Measurements from ENCODE around the gene LYRM4.
A peak's percentile ranks its signal among the peaks of the same experiment; 100 is the strongest.

Gene LYRM4

GRCh38 chr6:5163247-5163646, 97.5 kb downstream of the LYRM4 start:
- ChIA-PET POLR2A (ENCODE audit: low non-redundant PET) (no interaction called here), CTCF (no interaction called here)
- no peak for TF ChIP-seq CTCF (conservative IDR thresholded peaks at IDR 0.05; ENCODE audit: low read depth)
- DNase-seq (ENCODE audit: low spot score) = no peak
- no peak overlapping the region for H3K27ac ChIP-seq

GRCh38 chr6:5162355-5162754, 98.4 kb downstream of the LYRM4 start:
- ChIA-PET CTCF (no interaction called here), POLR2A (ENCODE audit: low non-redundant PET) (no interaction called here)
- H3K27ac ChIP-seq = no peak overlapping the region
- TF ChIP-seq CTCF (conservative IDR thresholded peaks at IDR 0.05; ENCODE audit: low read depth) = no peak
- DNase-seq (ENCODE audit: low spot score) = no peak

- no peak for TF ChIP-seq CTCF (conservative IDR thresholded peaks at IDR 0.05; ENCODE audit: low read depth)
- POLR2A ChIA-PET (ENCODE audit: low non-redundant PET) = no interaction called here
- CTCF ChIA-PET = no interaction called here
Measured at GRCh38 chr6:5160206-5160605, 100.5 kb downstream of the LYRM4 start.

GRCh38 chr6:5159162-5159561, 101.6 kb downstream of the LYRM4 start:
- ChIA-PET POLR2A (ENCODE audit: low non-redundant PET) (no interaction called here), CTCF (interaction anchor here (0.9 kb wide), 1 partner anchor 144 kb away, joined by 3 read pairs; no protein-coding TSS in a partner anchor)
- no peak for TF ChIP-seq CTCF (conservative IDR thresholded peaks at IDR 0.05; ENCODE audit: low read depth)
- no peak overlapping the region for H3K27ac ChIP-seq
- DNase-seq (ENCODE audit: low spot score) = peak; percentile 21

More at GRCh38 chr6:5160206-5160605, 100.5 kb downstream of the LYRM4 start:
- no peak overlapping the region for H3K27ac ChIP-seq
- DNase-seq (ENCODE audit: low spot score) = no peak

- CTCF ChIA-PET = no interaction called here
- DNase-seq (ENCODE audit: low spot score) = no peak
- no peak for TF ChIP-seq CTCF (conservative IDR thresholded peaks at IDR 0.05; ENCODE audit: low read depth)
- no peak overlapping the region for H3K27ac ChIP-seq
- POLR2A ChIA-PET (ENCODE audit: low non-redundant PET) = no interaction called here
Measured at GRCh38 chr6:5158180-5158579, 102.6 kb downstream of the LYRM4 start.

GRCh38 chr6:5157621-5158138, 103.1 kb downstream of the LYRM4 start:
- H3K27ac ChIP-seq = no peak overlapping the region
- DNase-seq (ENCODE audit: low spot score) = no peak
- no peak for TF ChIP-seq CTCF (conservative IDR thresholded peaks at IDR 0.05; ENCODE audit: low read depth)
- CTCF ChIA-PET = no interaction called here
- POLR2A ChIA-PET (ENCODE audit: low non-redundant PET) = no interaction called here

- no peak for TF ChIP-seq CTCF (conservative IDR thresholded peaks at IDR 0.05; ENCODE audit: low read depth)
- POLR2A ChIA-PET (ENCODE audit: low non-redundant PET) = no interaction called here
- CTCF ChIA-PET = no interaction called here
- no peak for DNase-seq (ENCODE audit: low spot score)
- no peak overlapping the region for H3K27ac ChIP-seq
Measured at GRCh38 chr6:5156627-5157026, 104.1 kb downstream of the LYRM4 start.
